Right cardiac atrium (tissue), 5 donors: Measurements from ENCODE around the gene CARS2. TPM values are rescaled to one million over a fixed set of nuclear protein-coding genes. Genes with fewer than 3 reads are reported as not detected.

Source experiments
- ATAC-seq, 2 donors: fragments of 200-7000 bp; cut with Tn5 transposase; one replicate each; pipeline versions ENCODE4 v1.8.0 to v1.9.1; 2020; ENCODE audit warnings: moderate library complexity in 2 of 2, mild to moderate bottlenecking in 1 of 2
- DNase-seq, 3 donors: peaks; one replicate each; pipeline ENCODE4 v3.0.0-alpha.2; 2020
- H3K27ac ChIP-seq: one replicate; pipeline ENCODE4 v1.5.1; 2013; ENCODE audit warnings: mild to moderate bottlenecking, low read length, control low read depth, moderate library complexity
- H3K27me3 ChIP-seq: one replicate; pipeline ENCODE4 v1.6.1; 2013; ENCODE audit not compliant: control insufficient read depth, insufficient read depth
- H3K4me1 ChIP-seq: one replicate; pipeline ENCODE4 v1.6.1; 2013; ENCODE audit warnings: low read length; ENCODE audit not compliant: control insufficient read depth, insufficient read depth
- H3K4me3 ChIP-seq: one replicate; pipeline ENCODE4 v1.5.1; 2013; ENCODE audit warnings: low read length, control low read depth
- H3K9me3 ChIP-seq: one replicate; pipeline ENCODE4 v1.6.1; 2013; ENCODE audit warnings: low read length; ENCODE audit not compliant: control insufficient read depth
- WGBS: extraction: QIAGEN DNeasy Blood & Tissue Kit; methylation state at CpG from one replicate; pipeline ENCODE4 v1.1.7; 2013; 5-methylcytosine and 5-hydroxymethylcytosine counted together
- intact Hi-C, 4 donors: fragments of 100-400 bp; cut with DNase I; formaldehyde crosslinking; loops; one replicate each; pipeline versions ENCODE4 v1.11.0 to v1.14.0; 2022 to 2023
- polyA plus RNA-seq: library from polyadenylated mRNA; stranded (reverse); fragments of 200-250 nt; gene quantifications from one replicate; pipeline ENCODE4 v1.2.3, GENCODE V29; 2013
- total RNA-seq, 4 donors: library from RNA; stranded (reverse); fragmentation: NEBNext Ultra II Directional; extraction: Animal tissue kit (Norgen Biotek cat#: 25700); gene quantifications; one replicate each; pipeline ENCODE4 v1.2.1, GENCODE V29; 2021
- donor health status: healthy with polysubstance abuse.
- donor health status: DM: no; HTN: yes; CAD: no.
- donor health status: DM: no; HTN: no; CAD: no.
- donor health status: DM: no; HTN: yes; CAD: no; lungs with severe emphysema.
- donor health status: DM: yes; HTN: yes; CAD: no.

CARS2 gene
- total and polyA plus RNA-seq, 5 donors: 36.5 to 51.0 (median 37.8) TPM

- no peak for ATAC-seq
- intact Hi-C loops: no loop called here
- no peaks in the 10 kb centered on the region for H3K9me3 ChIP-seq
- H3K4me1 ChIP-seq: no peaks in the 10 kb centered on the region
- DNase-seq: no peak
- WGBS: 89% methylated on average over 14 of the region's 14 CpGs
- no peaks in the 10 kb centered on the region for H3K27me3 ChIP-seq
- no peak overlapping the region for H3K4me3 ChIP-seq
- no peak overlapping the region for H3K27ac ChIP-seq
These were observed 54.6 kb downstream of the CARS2 start for GRCh38 chr13:110651271-110651670.

- Histone ChIP-seq H3K27me3 (no peaks in the 10 kb centered on the region), H3K4me1 (no peaks in the 10 kb centered on the region), H3K27ac (no peak overlapping the region), H3K9me3 (no peaks in the 10 kb centered on the region), H3K4me3 (no peak overlapping the region)
- ATAC-seq (no peak), DNase-seq (no peak)
- intact Hi-C loops: no loop called here
- 90% methylated on average over 14 of the region's 14 CpGs for WGBS
These were observed 55.5 kb downstream of the CARS2 start for GRCh38 chr13:110650436-110650835.

- no peaks in the 10 kb centered on the region for H3K27me3 ChIP-seq
- no peak overlapping the region for H3K27ac ChIP-seq
- no peak overlapping the region for H3K4me3 ChIP-seq
- no peak for ATAC-seq
- H3K4me1 ChIP-seq: no peaks in the 10 kb centered on the region
- WGBS: 87% methylated on average over 7 of the region's 7 CpGs
- no peaks in the 10 kb centered on the region for H3K9me3 ChIP-seq
- intact Hi-C loops: no loop called here
- DNase-seq: no peak
These were observed 56.4 kb downstream of the CARS2 start for GRCh38 chr13:110649551-110649950.

- intact Hi-C loops: no loop called here
- H3K9me3 ChIP-seq: no peaks in the 10 kb centered on the region
- ATAC-seq (no peak), DNase-seq (no peak)
- WGBS: 87% methylated on average over 35 of the region's 35 CpGs
- no peak overlapping the region for H3K4me3 ChIP-seq
- H3K27ac ChIP-seq: no peak overlapping the region
- H3K27me3 ChIP-seq: no peaks in the 10 kb centered on the region
- no peaks in the 10 kb centered on the region for H3K4me1 ChIP-seq
These were observed 57.0 kb downstream of the CARS2 start for GRCh38 chr13:110648848-110649421.

- no peak for ATAC-seq
- intact Hi-C loops: no loop called here
- Histone ChIP-seq H3K9me3 (no peaks in the 10 kb centered on the region), H3K27ac (no peak overlapping the region), H3K4me1 (no peaks in the 10 kb centered on the region), H3K27me3 (no peaks in the 10 kb centered on the region), H3K4me3 (no peak overlapping the region)
- DNase-seq: no peak
- 83% methylated on average over 16 of the region's 16 CpGs for WGBS
These were observed 57.6 kb downstream of the CARS2 start for GRCh38 chr13:110648146-110648819.

GRCh38 chr13:110647365-110647737, 58.6 kb downstream of the CARS2 start:
- no peak overlapping the region for H3K4me3 ChIP-seq
- 82% methylated on average over 10 of the region's 10 CpGs for WGBS
- ATAC-seq (peak in 1 of 2 donors; percentile 2), DNase-seq (no peak)
- H3K27ac ChIP-seq: no peak overlapping the region
- no peaks in the 10 kb centered on the region for H3K27me3 ChIP-seq
- intact Hi-C loops: no loop called here
- H3K9me3 ChIP-seq: no peaks in the 10 kb centered on the region
- no peaks in the 10 kb centered on the region for H3K4me1 ChIP-seq

GRCh38 chr13:110646442-110647364, 59.2 kb downstream of the CARS2 start:
- Histone ChIP-seq H3K9me3 (no peaks in the 10 kb centered on the region), H3K27ac (no peak overlapping the region), H3K27me3 (no peaks in the 10 kb centered on the region), H3K4me1 (no peaks in the 10 kb centered on the region), H3K4me3 (no peak overlapping the region)
- DNase-seq (no peak), ATAC-seq (peak in 1 of 2 donors; percentile 4)
- intact Hi-C loops: no loop called here
- WGBS: 90% methylated on average over 29 of the region's 29 CpGs

GRCh38 chr13:110645750-110646149, 60.2 kb downstream of the CARS2 start:
- Histone ChIP-seq H3K9me3 (no peaks in the 10 kb centered on the region), H3K4me3 (no peak overlapping the region), H3K27ac (no peak overlapping the region), H3K4me1 (peaks cover 2% of the 10 kb centered on the region), H3K27me3 (no peaks in the 10 kb centered on the region)
- 89% methylated on average over 15 of the region's 15 CpGs for WGBS
- intact Hi-C loops: no loop called here
- ATAC-seq: no peak
- DNase-seq: no peak

- ATAC-seq (peak; percentile 55 to 72), DNase-seq (peak; percentile 59 to 89 (median 86))
- intact Hi-C loops: no loop called here
- peaks cover 2% of the 10 kb centered on the region for H3K4me1 ChIP-seq
- no peaks in the 10 kb centered on the region for H3K27me3 ChIP-seq
- WGBS: 40% methylated on average over 28 of the region's 28 CpGs
- no peak overlapping the region for H3K27ac ChIP-seq
- H3K4me3 ChIP-seq: no peak overlapping the region
- no peaks in the 10 kb centered on the region for H3K9me3 ChIP-seq
These were observed 60.9 kb downstream of the CARS2 start for GRCh38 chr13:110644892-110645521.

GRCh38 chr13:110643768-110644421, 62.0 kb downstream of the CARS2 start:
- H3K27ac ChIP-seq: no peak overlapping the region
- no peaks in the 10 kb centered on the region for H3K9me3 ChIP-seq
- ATAC-seq (no peak), DNase-seq (no peak)
- H3K27me3 ChIP-seq: no peaks in the 10 kb centered on the region
- no peak overlapping the region for H3K4me3 ChIP-seq
- intact Hi-C loops: no loop called here
- peaks cover 2% of the 10 kb centered on the region for H3K4me1 ChIP-seq
- WGBS: 82% methylated on average over 13 of the region's 13 CpGs
